ENCODE results near the gene RPP30. TPM values are rescaled to one million over a fixed set of nuclear protein-coding genes. Genes with fewer than 3 reads are reported as not detected.

Gene RPP30
- total RNA-seq, 4 donors from 2014 or later = 21.6 to 31.8 (median 25.7) TPM

GRCh38 chr10:90862908-90863514 lies 8.8 kb upstream of the RPP30 start:
- H3K4me3 ChIP-seq = no peak overlapping the region
- intact Hi-C loops (cut with DNase I) = loop anchor here (10.0 kb wide), 1 partner anchor 1068 kb away; no protein-coding TSS in a partner anchor
- WGBS = 34% methylated on average over 2 of the region's 2 CpGs

GRCh38 chr10:90865401-90865800 lies 6.4 kb upstream of the RPP30 start:
- 27% methylated on average over 3 of the region's 3 CpGs for WGBS
- DNase-seq (ENCODE audit: extremely low spot score) = no peak
- Histone ChIP-seq H3K9me3 (peaks cover 0 to 4% (median 1%) of the 10 kb centered on the region in 4 donors), H3K36me3 (no peaks in the 10 kb centered on the region), H3K27me3 (peaks cover 0 to 30% (median 0%) of the 10 kb centered on the region in 4 donors), H3K4me3 (no peak overlapping the region), H3K4me1 (no peaks in the 10 kb centered on the region), H3K27ac (replicated peaks in 1 of 4) (no peak overlapping the region)
- intact Hi-C loops (cut with DNase I) = loop anchor here (10.0 kb wide), 1 partner anchor 1071 kb away; no protein-coding TSS in a partner anchor
- no peak for TF ChIP-seq EP300 (IDR thresholded peaks at IDR 0.05)
- peak in 2 of 3 experiments; percentile 9 to 15 for TF ChIP-seq CTCF (IDR thresholded peaks at IDR 0.05)

More at GRCh38 chr10:90862908-90863514, 8.8 kb upstream of the RPP30 start:
- Histone ChIP-seq H3K9me3 (no peaks in the 10 kb centered on the region), H3K27ac (replicated peaks in 1 of 4) (no peak overlapping the region), H3K36me3 (no peaks in the 10 kb centered on the region), H3K27me3 (peaks cover 0 to 32% (median 0%) of the 10 kb centered on the region in 4 donors), H3K4me1 (peaks cover 0 to 6% (median 3%) of the 10 kb centered on the region in 4 donors)
- DNase-seq (ENCODE audit: extremely low spot score) = no peak
- TF ChIP-seq EP300 (IDR thresholded peaks at IDR 0.05) (no peak), CTCF (IDR thresholded peaks at IDR 0.05) (peak; percentile 42 to 56 (median 45)), POLR2A (IDR thresholded peaks at IDR 0.05; ENCODE audit: low read depth) (no peak), POLR2AphosphoS5 (IDR thresholded peaks at IDR 0.05) (no peak)

- H3K4me3 ChIP-seq = no peak overlapping the region
- peaks cover 0 to 4% (median 1%) of the 10 kb centered on the region in 4 donors for H3K9me3 ChIP-seq
- H3K4me1 ChIP-seq = peaks cover 0 to 4% (median 1%) of the 10 kb centered on the region in 4 donors
- DNase-seq (ENCODE audit: extremely low spot score) = no peak
- H3K36me3 ChIP-seq = no peaks in the 10 kb centered on the region
- H3K27me3 ChIP-seq = peaks cover 0 to 30% (median 0%) of the 10 kb centered on the region in 4 donors
- H3K27ac ChIP-seq (replicated peaks in 1 of 4) = no peak overlapping the region
- 89% methylated on average over 4 of the region's 4 CpGs for WGBS
- TF ChIP-seq POLR2AphosphoS5 (IDR thresholded peaks at IDR 0.05) (no peak), EP300 (IDR thresholded peaks at IDR 0.05) (no peak), CTCF (IDR thresholded peaks at IDR 0.05) (no peak), POLR2A (IDR thresholded peaks at IDR 0.05; ENCODE audit: low read depth) (no peak)
- intact Hi-C loops (cut with DNase I) = loop anchor here (10.0 kb wide), 1 partner anchor 1071 kb away; no protein-coding TSS in a partner anchor
These were observed 5.7 kb upstream of the RPP30 start for GRCh38 chr10:90866050-90866598.

- peaks cover 10 to 28% (median 21%) of the 10 kb centered on the region in 4 donors for H3K4me1 ChIP-seq
- peaks cover 0 to 4% (median 1%) of the 10 kb centered on the region in 4 donors for H3K9me3 ChIP-seq
- TF ChIP-seq POLR2AphosphoS5 (IDR thresholded peaks at IDR 0.05) = no peak
- peak; percentile 46 to 54 (median 47) for TF ChIP-seq CTCF (IDR thresholded peaks at IDR 0.05)
- 2% methylated on average over 14 of the region's 14 CpGs for WGBS
- H3K27ac ChIP-seq (replicated peaks in 1 of 4) = peak overlapping the region; percentile 69 to 75 (median 75)
- peaks cover 4 to 13% (median 8%) of the 10 kb centered on the region in 4 donors for H3K36me3 ChIP-seq
- no peak for DNase-seq (ENCODE audit: extremely low spot score)
- intact Hi-C loops (cut with DNase I) = loop anchor here (2.0 kb wide), 1 partner anchor 121 kb away; no protein-coding TSS in a partner anchor
- H3K4me3 ChIP-seq = peak overlapping the region; percentile 74 to 93 (median 86)
- H3K27me3 ChIP-seq = peaks cover 0 to 19% (median 0%) of the 10 kb centered on the region in 4 donors
These were observed 452 bp upstream of the RPP30 start for GRCh38 chr10:90871279-90871765.

Data from esophagus muscularis mucosa (tissue), 4 donors.